HG03103 (cell line): Measurements from ENCODE around the gene GDI1.

Experiments used
- ATAC-seq: cut with Tn5 transposase; IDR thresholded peaks from one replicate; pipeline ENCODE4 v1.9.1; 2021; ENCODE audit warnings: low read depth; ENCODE audit not compliant: unreplicated experiment

Gene GDI1

GRCh38 chrX:154458954-154459778, 22.2 kb downstream of the GDI1 start:
- no peak for ATAC-seq

GRCh38 chrX:154459832-154460231, 22.9 kb downstream of the GDI1 start:
- ATAC-seq = no peak

- ATAC-seq = no peak
These were observed 23.4 kb downstream of the GDI1 start for GRCh38 chrX:154460326-154460725.

GRCh38 chrX:154462396-154462795, 25.4 kb downstream of the GDI1 start:
- no peak for ATAC-seq

GRCh38 chrX:154463611-154464220, 26.8 kb downstream of the GDI1 start:
- no peak for ATAC-seq

GRCh38 chrX:154464806-154465365, 27.9 kb downstream of the GDI1 start:
- no peak for ATAC-seq

GRCh38 chrX:154465601-154466000, 28.6 kb downstream of the GDI1 start:
- no peak for ATAC-seq

GRCh38 chrX:154466036-154466435, 29.1 kb downstream of the GDI1 start:
- no peak for ATAC-seq

GRCh38 chrX:154466907-154467306, 30.0 kb downstream of the GDI1 start:
- no peak for ATAC-seq

- no peak for ATAC-seq
These were observed 30.6 kb downstream of the GDI1 start for GRCh38 chrX:154467556-154467955.

GRCh38 chrX:154468217-154468616, 31.3 kb downstream of the GDI1 start:
- ATAC-seq = no peak

- ATAC-seq = no peak
These were observed 32.2 kb downstream of the GDI1 start for GRCh38 chrX:154469114-154469513.

- no peak for ATAC-seq
These were observed 32.9 kb downstream of the GDI1 start for GRCh38 chrX:154469880-154470279.

- ATAC-seq = no peak
These were observed 33.5 kb downstream of the GDI1 start for GRCh38 chrX:154470434-154470833.

GRCh38 chrX:154470914-154471568, 34.1 kb downstream of the GDI1 start:
- ATAC-seq = no peak

- ATAC-seq = no peak
These were observed 35.1 kb downstream of the GDI1 start for GRCh38 chrX:154471839-154472684.

- ATAC-seq = no peak
These were observed 36.0 kb downstream of the GDI1 start for GRCh38 chrX:154472685-154473632.

- ATAC-seq = no peak
These were observed 36.7 kb downstream of the GDI1 start for GRCh38 chrX:154473683-154474082.

GRCh38 chrX:154476821-154477220, 39.9 kb downstream of the GDI1 start:
- ATAC-seq = no peak
